NCI-H774 (cell line): Measurements from ENCODE around the gene PPP6R1.
"Not testable (repeated sequence)": the region's sequence is repeated elsewhere in the genome, so short reads cannot be mapped to it uniquely, and the experiment has no call there.

Source experiments
- DNase-seq: peaks from one replicate; lab custom pipeline; 2025; lab: John Stamatoyannopoulos, UW

PPP6R1 gene

GRCh38 chr19:55224679-55225414 lies 34.0 kb downstream of the PPP6R1 start:
- not testable (repeated sequence) for DNase-seq

- no peak for DNase-seq
Measured at GRCh38 chr19:55224038-55224665, 34.7 kb downstream of the PPP6R1 start.

- no peak for DNase-seq
Measured at GRCh38 chr19:55223291-55224037, 35.4 kb downstream of the PPP6R1 start.

- no peak for DNase-seq
Measured at GRCh38 chr19:55220525-55220924, 38.3 kb downstream of the PPP6R1 start.

GRCh38 chr19:55216461-55217198 lies 42.2 kb downstream of the PPP6R1 start:
- DNase-seq = peak; percentile 94

GRCh38 chr19:55213547-55213946 lies 45.3 kb downstream of the PPP6R1 start:
- no peak for DNase-seq

GRCh38 chr19:55212447-55212846 lies 46.4 kb downstream of the PPP6R1 start:
- peak; percentile 28 for DNase-seq

- peak; percentile 89 for DNase-seq
Measured at GRCh38 chr19:55209693-55210472, 48.9 kb downstream of the PPP6R1 start.

GRCh38 chr19:55208880-55209692 lies 49.7 kb downstream of the PPP6R1 start, which contains the start of gene PTPRH:
Gene PTPRH (minus strand): TSS chr19:55209501. CDS start chr19:55209433, 68 bp downstream.
- no peak for DNase-seq

- peak; percentile 67 for DNase-seq
Measured at GRCh38 chr19:55206664-55207500, 51.9 kb downstream of the PPP6R1 start.

GRCh38 chr19:55202199-55202598 lies 56.6 kb downstream of the PPP6R1 start:
- not testable (repeated sequence) for DNase-seq

- no peak for DNase-seq
Measured at GRCh38 chr19:55199620-55200204, 59.1 kb downstream of the PPP6R1 start.

GRCh38 chr19:55198651-55199050 lies 60.2 kb downstream of the PPP6R1 start:
- DNase-seq = no peak

- no peak for DNase-seq
Measured at GRCh38 chr19:55197528-55197927, 61.3 kb downstream of the PPP6R1 start.

GRCh38 chr19:55196803-55197202 lies 62.0 kb downstream of the PPP6R1 start:
- DNase-seq = no peak

- no peak for DNase-seq
Measured at GRCh38 chr19:55193481-55193880, 65.3 kb downstream of the PPP6R1 start.

GRCh38 chr19:55189403-55189835 lies 69.4 kb downstream of the PPP6R1 start:
- DNase-seq = no peak

- no peak for DNase-seq
Measured at GRCh38 chr19:55188625-55189024, 70.2 kb downstream of the PPP6R1 start.

GRCh38 chr19:55186080-55186479 lies 72.7 kb downstream of the PPP6R1 start:
- no peak for DNase-seq
